Activated CD8-positive, alpha-beta memory T cell treated with anti-CD3 and anti-CD28 coated beads for 36 hours (primary cell): ENCODE data around the gene RBAK. TPM values are rescaled to one million over a fixed set of nuclear protein-coding genes. Genes with fewer than 3 reads are reported as not detected.
"Not testable (repeated sequence)": the region's sequence is repeated elsewhere in the genome, so short reads cannot be mapped to it uniquely, and the experiment has no call there.

Source experiments
- CTCF ChIA-PET: fragments of 350-600 bp; sonication (Branson Sonifier 250); formaldehyde crosslinking; loops from one replicate; lab custom pipeline; 2021; ENCODE audit warnings: antibody characterized with exemption; lab: Charles Lee
- POLR2A ChIA-PET: fragments of 350-600 bp; sonication (Branson Sonifier 250); formaldehyde crosslinking; loops from one replicate; lab custom pipeline; 2021; ENCODE audit warnings: antibody characterized with exemption; lab: Charles Lee
- total RNA-seq, 2 experiments: library from RNA; stranded (reverse); gene quantifications; one replicate each; pipeline ENCODE4 v1.2.3, GENCODE V29; 2021

The RBAK gene
- total RNA-seq, 2 experiments from 2014 or later = 10.2 to 10.3 TPM

DNA sequence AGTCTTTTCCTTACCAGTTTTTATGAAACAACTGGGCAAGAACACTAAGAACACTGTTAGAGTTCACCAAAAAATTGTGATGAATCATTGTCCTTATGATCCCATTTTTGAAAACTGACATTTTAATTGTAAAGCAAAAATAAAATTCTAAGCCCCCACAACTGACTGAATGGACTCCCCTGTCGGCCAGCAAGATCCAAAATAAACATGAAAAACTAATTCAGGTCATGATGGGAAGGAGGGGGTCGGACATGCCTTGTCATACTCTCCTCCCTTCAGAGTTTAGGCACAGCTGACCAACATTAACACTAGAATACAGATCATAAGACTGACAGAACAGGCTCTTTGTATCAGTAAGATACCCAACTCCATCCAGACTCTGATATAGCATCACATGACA is 2.0 kb upstream of the RBAK start:
- CTCF ChIA-PET = interaction anchor here (0.8 kb wide), 1 partner anchor 280 kb away, joined by 3 read pairs; no protein-coding TSS in a partner anchor
- POLR2A ChIA-PET = no interaction called here

DNA sequence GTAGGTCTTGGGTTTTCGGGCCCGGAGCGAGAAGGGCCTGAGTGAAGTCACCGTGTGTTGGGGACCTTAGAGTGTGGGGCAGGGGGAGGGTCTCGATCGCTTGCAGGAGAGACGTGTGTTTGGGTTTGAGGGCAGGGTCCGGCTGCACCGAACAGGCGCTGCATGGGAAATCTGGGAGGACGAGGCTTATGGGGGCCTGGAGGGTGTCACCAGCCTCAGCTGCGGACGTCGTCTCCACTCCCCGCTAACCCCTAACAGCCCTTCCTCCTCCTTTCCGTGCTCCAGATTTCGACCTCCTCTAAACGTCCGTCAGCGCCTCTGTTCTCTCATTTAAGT is 705 bp downstream of the RBAK start:
- POLR2A ChIA-PET = not testable (repeated sequence)
- CTCF ChIA-PET = interaction anchor here (1.1 kb wide), 1 partner anchor 14 kb away, joined by 3 read pairs; no protein-coding TSS in a partner anchor

DNA sequence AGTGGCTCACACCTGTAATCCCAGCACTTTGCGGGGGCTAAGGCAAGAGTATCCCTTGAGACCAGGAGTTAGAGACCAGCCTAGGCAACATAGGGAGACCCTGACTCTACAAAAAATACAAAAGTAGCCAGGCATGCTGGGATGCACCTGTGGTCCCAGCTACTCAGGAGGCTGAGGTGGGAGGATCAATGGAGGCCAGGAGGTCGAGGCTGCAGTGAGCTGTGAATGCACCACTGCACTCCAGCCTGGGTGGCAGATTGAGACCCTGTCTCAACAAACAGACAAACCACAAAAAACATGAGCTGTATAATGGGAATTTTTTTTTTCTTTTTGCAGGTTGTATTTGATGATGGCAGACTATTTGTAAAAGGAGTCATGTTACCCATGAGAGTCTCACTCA is 1.5 kb downstream of the RBAK start:
- CTCF ChIA-PET = interaction anchor here (1.1 kb wide), 1 partner anchor 13 kb away, joined by 3 read pairs; no protein-coding TSS in a partner anchor
- POLR2A ChIA-PET = not testable (repeated sequence)

DNA sequence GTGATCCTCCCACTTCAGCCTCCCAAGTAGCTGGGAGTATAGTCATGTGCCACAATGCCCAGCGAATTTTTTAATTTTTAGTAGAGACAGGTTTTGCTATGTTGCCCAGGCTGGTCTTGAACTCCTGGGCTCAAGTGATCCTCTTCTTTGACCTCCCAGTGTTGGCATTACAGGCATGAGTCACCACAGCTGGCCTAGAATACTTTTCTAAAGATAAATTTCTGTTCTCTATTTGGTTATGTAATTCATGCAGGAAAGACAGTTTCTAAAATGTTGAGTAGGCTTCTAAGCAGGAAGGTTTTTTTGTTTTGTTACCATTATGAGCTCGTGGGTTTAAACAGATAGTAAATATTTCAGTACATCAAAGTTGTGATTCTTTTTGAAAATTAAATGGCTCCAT is 5.0 kb downstream of the RBAK start:
- ChIA-PET POLR2A (no interaction called here), CTCF (no interaction called here)

DNA sequence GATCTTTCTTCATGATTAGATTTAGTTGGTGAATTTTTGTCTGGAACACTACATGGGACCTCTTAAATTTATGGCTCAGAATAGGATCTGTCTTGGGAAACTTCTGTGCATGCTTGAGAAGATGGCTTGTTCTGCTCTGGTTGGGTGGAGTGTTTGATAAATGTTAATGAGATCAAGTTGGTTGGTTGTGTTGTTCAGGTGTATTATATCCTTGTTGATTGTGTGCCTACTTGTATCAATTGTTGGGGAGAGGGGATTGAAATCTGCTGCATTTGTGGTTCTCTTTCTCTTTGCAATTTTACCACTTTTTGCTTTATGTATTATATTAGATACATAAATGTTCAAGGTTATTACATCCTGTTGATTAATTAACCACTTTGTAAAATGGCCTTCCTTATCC is 6.1 kb downstream of the RBAK start:
- POLR2A ChIA-PET, CTCF ChIA-PET: not testable (repeated sequence)

DNA sequence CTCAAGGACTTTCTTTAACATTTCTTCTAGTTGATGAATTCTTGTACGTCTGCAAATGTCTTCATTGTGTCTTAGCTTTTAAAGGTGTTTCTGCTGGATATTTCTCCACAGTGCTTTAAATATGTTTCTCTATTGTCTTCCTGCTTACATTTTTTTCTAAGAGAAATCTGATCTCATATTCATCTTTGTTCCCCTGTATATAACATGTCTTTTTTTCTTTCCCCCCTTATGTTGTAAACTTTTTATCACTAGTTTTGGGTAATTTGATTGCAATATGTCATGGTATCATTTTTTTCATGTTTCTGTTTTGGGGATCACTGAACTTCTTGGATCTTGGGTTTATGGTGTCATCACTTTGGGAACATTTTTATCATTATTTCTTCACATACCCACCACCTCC is 7.5 kb downstream of the RBAK start:
- POLR2A ChIA-PET = no interaction called here
- CTCF ChIA-PET = no interaction called here

DNA sequence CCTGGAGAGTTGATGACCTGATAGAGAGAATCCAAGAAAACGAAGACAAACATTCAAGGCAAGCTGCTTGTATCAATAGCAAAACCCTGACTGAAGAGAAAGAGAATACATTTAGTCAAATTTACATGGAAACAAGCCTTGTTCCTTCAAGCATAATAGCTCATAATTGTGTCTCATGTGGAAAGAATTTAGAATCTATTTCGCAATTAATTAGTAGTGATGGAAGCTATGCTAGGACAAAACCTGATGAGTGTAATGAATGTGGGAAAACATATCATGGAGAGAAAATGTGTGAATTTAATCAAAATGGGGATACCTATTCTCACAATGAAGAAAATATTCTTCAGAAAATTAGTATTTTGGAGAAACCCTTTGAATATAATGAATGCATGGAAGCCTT is 18.0 kb downstream of the RBAK start:
- ChIA-PET POLR2A (no interaction called here), CTCF (no interaction called here)

DNA sequence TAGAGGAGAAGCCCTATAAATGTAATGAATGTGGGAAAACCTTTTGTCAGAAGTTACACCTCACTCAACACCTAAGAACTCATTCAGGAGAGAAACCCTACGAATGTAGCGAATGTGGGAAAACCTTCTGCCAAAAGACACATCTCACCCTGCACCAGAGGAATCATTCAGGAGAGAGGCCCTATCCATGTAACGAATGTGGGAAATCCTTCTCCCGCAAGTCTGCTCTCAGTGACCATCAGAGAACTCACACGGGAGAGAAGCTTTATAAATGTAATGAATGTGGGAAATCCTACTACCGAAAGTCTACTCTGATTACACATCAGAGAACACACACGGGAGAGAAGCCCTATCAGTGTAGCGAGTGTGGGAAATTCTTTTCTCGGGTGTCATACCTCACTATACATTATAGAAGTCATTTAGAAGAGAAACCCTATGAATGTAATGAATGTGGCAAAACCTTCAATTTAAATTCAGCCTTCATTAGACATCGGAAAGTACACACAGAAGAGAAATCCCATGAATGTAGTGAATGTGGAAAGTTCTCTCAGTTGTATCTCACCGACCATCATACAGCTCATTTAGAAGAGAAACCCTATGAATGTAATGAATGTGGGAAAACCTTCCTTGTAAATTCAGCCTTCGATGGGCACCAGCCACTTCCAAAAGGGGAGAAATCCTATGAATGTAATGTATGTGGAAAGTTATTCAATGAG is 18.9 kb downstream of the RBAK start:
- ChIA-PET POLR2A (no interaction called here), CTCF (no interaction called here)

DNA sequence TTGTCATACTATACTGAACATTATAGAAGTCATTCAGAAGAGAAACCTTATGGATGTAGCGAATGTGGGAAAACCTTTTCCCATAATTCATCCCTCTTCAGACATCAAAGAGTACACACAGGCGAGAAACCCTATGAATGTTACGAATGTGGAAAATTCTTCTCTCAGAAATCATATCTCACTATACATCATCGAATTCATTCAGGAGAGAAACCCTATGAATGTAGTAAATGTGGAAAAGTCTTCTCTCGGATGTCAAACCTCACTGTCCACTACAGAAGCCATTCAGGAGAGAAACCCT is 19.4 kb downstream of the RBAK start:
- ChIA-PET POLR2A (no interaction called here), CTCF (no interaction called here)

DNA sequence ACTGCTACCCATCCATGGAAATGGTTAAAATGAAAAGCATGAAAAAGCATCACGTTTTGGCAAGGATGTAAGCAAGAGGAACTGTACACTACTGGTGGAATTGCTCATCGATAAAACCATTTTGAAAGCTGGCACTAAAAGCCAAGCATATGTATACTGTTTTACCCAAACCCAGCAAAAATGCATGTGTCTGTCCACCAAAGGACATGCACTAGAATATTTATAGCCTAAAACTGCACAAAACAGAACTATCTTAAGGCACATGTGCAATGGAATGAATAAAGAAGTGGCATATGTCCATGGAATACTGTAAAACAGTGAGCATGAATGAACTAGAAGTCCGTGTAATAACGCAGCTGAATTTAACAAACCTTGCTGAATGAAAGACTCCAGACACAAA is 22.9 kb downstream of the RBAK start:
- CTCF ChIA-PET = no interaction called here
- POLR2A ChIA-PET = interaction anchor here (1.1 kb wide), 1 partner anchor 23 kb away, joined by 3 read pairs; the partner anchor contains the start of gene RBAK

DNA sequence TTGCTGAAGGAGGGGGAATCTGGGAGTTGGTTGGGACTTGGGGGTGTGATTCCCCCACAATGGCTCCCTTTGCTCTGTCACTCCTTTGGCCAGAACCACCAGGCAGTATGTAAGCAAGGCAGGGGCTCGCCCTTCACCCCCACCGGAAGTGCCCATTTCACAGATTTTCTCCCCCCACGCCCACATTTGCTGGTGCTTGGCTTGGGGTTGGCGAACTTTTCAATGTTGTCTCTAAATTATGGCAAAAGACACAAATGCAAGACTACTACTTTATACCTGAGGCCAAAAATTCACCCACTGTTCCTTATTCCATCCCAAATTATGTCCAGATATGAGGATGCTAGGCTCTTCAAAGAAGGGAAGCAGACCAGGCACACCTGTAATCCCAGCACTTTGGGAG is 24.5 kb downstream of the RBAK start:
- POLR2A ChIA-PET = no interaction called here
- CTCF ChIA-PET = no interaction called here

DNA sequence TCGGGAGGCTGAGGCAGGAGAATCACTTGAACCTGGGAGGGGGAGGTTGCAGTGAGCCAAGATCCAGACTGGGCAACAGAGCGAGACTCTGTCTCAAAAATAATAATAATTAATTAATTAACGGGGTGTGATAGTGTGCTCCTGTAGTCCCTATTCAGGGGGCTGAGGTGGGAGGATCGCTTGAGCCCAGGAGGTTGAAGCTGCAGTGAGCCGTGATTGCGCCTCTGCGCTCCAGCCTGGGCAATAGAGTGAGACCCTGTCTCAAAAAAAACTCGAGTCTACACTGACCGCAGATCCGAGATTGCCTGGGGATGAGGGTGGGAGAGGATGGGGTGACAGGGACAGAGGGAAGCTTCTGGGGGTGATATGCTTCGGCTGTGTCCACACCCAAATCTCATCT is 29.5 kb downstream of the RBAK start:
- CTCF ChIA-PET, POLR2A ChIA-PET: not testable (repeated sequence)

DNA sequence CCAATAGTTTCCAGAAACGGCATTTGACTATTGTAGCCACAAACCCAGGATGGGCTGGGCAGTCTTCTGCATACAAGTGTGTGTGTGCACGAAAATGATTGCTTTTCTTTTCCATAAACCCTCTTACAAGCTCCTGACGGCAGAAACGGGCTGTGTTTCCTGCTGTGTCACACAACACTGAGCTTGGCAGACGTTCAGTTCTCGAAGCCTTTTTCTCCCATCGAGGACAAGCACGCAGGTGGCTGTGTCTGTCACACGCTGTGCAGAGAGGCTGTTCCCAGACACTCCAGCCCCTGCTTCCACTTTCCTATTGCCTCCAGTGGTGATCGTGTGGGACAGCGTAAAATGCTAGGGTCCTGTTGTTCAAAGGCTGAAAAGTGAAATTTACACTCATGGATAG is 32.1 kb downstream of the RBAK start:
- ChIA-PET CTCF (no interaction called here), POLR2A (no interaction called here)

DNA sequence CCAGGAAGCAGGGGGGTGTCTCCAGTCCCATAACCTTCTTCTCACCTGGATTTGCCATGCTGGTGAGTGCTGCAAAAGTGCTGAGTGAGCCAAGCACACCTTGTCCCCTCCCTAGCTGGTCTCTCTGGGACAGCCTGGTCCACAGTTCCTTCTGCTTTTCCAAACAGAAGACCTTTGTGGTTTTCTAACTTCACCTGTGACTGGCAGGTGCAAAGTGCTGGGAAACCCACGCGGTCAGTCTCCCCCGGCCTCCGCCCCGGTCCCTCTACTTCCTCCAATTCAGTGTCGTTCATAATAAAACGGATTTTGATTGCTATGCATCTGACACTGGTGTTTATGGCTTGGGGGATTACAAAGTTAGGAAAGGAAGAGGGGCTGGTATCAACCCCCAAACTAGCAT is 37.1 kb downstream of the RBAK start:
- POLR2A ChIA-PET = no interaction called here
- CTCF ChIA-PET = no interaction called here

DNA sequence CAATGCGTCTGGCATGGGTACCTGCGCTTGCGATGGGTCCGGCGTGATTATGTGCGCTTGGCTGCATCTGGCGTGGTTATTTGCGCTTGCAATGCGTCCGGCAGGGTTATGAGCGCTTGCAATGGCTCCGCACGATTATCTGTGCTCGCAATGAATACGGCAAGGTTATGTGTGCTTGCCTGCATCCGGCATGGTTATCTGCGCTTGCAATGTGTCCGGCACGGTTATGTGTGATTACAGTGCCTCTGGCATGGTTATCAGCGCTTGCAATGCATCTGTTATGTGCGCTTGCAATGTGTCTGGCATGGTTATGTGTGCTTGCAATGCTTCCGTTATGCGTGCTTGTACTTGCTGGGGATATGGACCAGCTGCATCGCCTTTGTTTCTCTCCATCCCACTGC is 37.7 kb downstream of the RBAK start:
- ChIA-PET CTCF (interaction anchor here (0.7 kb wide), 1 partner anchor 1082 kb away, joined by 3 read pairs; no protein-coding TSS in a partner anchor), POLR2A (no interaction called here)

DNA sequence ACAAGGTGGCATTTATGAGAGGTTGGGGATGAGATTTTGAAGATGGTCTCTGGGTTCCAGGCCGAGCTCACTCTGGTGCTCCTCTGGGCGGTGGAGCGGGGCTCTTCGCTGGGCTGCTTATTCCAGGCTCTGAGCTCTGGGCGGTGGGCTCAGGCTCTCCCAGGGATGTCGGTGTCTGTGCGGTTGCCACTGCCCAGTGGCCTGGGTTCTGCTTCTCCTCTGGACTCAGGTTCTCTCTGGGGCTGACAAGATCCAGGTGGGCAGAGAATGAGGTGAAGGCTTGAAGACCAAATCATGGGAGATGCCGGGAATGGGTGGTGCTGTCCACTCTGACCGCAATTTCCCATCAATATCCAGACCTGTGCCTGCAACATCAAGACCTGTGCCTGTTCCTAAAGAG is 40.6 kb downstream of the RBAK start:
- POLR2A ChIA-PET = no interaction called here
- CTCF ChIA-PET = interaction anchor here (0.8 to 2.6 kb wide), 9 partner anchors 10 to 293 kb away, joined by 3 to 13 read pairs (median 4); no protein-coding TSS in a partner anchor

DNA sequence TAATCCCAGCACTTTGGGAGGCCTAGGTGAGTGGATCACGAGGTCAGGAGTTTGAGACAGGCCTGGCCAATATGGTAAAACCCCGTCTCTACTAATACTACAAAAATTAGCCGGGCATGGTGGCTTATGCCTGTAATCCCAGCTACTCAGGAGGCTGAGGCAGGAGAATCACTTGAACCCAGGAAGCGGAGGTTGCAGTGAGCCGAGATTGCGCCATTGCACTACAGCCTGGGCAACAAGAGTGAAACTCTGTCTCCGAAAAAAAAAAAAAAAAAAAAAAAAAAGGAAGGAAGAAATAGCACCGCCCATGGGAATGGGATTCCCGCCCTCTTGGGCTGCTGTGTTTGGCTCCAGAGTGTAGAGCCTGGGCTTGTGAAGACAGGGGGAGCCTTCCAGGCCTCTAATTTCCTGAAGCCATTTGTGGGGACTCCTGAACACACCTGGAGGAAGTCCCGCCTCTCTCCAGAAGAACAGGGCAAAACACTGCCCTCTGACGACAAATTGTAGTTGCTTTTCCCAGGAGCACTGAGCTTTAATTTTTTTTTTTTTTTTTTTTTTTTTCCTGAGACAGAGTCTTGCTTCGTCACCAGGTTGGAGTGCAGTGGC is 42.7 kb downstream of the RBAK start:
- POLR2A ChIA-PET = not testable (repeated sequence)
- CTCF ChIA-PET = interaction anchor here (0.6 to 2.5 kb wide), 6 partner anchors 17 to 290 kb away, joined by 3 to 8 read pairs (median 4); no protein-coding TSS in a partner anchor

DNA sequence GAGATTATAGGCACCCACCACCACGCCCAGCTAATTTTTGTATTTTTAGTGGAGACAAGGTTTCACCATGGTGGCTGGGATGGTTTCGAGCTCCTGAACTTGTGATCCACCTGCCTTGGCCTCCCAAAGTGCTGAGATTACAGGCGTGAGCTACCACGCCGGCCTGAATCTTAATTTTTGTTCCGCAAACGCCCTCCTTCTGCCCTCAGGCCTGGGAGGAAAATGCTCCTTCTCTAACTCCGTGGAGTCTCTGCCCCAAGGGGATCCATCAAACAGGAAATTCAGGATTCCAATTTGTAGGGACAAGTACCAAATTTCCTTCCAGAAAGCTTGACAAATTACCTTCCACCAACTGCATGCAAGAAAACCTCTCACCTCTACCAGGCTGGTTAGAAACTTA is 43.2 kb downstream of the RBAK start:
- CTCF ChIA-PET = interaction anchor here (0.6 to 1.2 kb wide), 4 partner anchors 102 to 259 kb away, joined by 3 to 4 read pairs (median 4); no protein-coding TSS in a partner anchor
- POLR2A ChIA-PET = no interaction called here

DNA sequence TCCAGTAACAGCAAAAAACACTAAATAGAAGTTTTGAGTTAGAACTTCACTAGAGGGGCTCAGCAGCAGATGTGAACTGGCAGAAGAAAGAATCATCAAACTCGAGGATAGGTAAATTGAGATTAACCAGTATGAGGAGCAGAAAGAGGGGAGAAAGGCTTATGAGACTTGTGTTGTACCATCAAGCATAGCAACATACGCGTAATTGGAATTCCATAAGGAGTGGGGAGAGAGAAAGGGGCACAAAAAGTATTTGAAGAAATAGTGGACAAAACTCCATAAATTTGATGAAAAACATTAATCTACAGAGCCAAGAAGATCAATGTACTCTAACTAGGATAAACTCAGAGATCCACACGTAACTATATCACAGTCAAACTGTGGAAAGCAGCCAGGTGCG is 48.3 kb downstream of the RBAK start:
- ChIA-PET POLR2A (no interaction called here), CTCF (interaction anchor here (1.1 kb wide), 1 partner anchor 9 kb away, joined by 3 read pairs; no protein-coding TSS in a partner anchor)

DNA sequence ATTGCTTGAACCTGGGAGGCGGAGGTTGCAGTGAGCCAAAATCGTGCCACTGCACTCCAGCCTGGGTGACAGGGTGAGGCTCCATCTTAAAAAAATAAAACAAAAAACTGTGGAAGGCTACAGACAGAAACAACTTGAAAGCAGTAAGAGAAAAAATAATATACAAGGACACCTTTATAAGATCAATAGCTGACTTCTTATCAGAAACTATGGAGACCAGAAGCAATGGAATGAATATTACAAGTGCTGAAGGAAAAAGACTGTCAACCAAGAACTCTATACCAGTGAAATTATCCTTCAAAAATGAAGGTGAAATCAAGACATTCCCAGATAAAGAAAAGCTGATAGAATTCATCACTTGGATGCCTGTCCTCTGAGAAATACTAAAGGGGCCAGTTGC is 49.0 kb downstream of the RBAK start:
- ChIA-PET CTCF (interaction anchor here (0.6 to 1.1 kb wide), 2 partner anchors 9 to 97 kb away, joined by 3 read pairs; no protein-coding TSS in a partner anchor), POLR2A (no interaction called here)

DNA sequence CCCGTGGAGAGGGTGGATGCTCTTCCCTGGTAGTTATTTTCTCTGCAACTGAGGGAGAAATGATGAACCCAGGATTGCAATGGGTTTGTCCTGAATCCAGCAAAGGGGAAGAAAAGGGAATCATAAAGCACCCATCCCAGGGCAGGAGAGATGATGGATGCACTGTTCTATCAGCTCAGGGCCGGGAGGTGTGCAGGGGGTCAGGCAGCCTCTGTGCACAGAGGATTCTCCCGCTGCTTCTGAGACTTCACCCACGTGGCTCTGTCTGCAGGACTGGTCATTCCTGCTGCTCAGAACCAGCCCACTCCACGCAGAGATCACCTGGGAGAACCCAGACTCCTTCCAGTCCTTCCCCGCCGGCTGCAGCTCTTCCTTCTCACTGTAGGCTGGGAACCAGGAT is 70.7 kb downstream of the RBAK start:
- ChIA-PET CTCF (no interaction called here), POLR2A (interaction anchor here (0.6 kb wide), 1 partner anchor 1491 kb away, joined by 5 read pairs; no protein-coding TSS in a partner anchor)
